Keratinocyte (primary cell): ENCODE measurements around the gene FBXO42. TPM values are rescaled to one million over a fixed set of nuclear protein-coding genes. Genes with fewer than 3 reads are reported as not detected.
A peak's percentile ranks its signal among the peaks of the same experiment; 100 is the strongest.

Experiments
- DNase-seq: peaks from one replicate; pipeline ENCODE4 v3.0.0-alpha.2; 2011; ENCODE audit warnings: low read depth, missing footprints, low spot score
- FAIRE-seq: peaks from 2 replicates; lab custom pipeline; 2011; peaks lifted over from hg19 to GRCh38; lab: Jason Lieb, UNC
- H2AFZ ChIP-seq: 2 replicates; pipeline ENCODE4 v1.6.0; 2012; ENCODE audit warnings: low read length, control low read depth, inconsistent platforms; ENCODE audit not compliant: control insufficient read depth
- H3K27ac ChIP-seq: 2 replicates; pipeline ENCODE4 v1.5.1; 2011; ENCODE audit warnings: low read length; ENCODE audit not compliant: control insufficient read depth, insufficient read depth
- H3K27me3 ChIP-seq: 3 replicates; pipeline ENCODE4 v1.6.0; 2011; ENCODE audit warnings: low read length; ENCODE audit not compliant: control insufficient read depth, insufficient read depth; ENCODE audit errors: extremely low read depth
- H3K36me3 ChIP-seq, 2 experiments: 2 replicates in 1 of 2; 3 replicates in 1 of 2; pipeline ENCODE4 v1.5.1; 2011; ENCODE audit warnings: low read length in 2 of 2, mild to moderate bottlenecking in 1 of 2; ENCODE audit not compliant: control insufficient read depth in 2 of 2, insufficient read depth in 2 of 2; ENCODE audit errors: extremely low read depth in 1 of 2
- H3K4me1 ChIP-seq: 3 replicates; pipeline ENCODE4 v1.5.1; 2011; ENCODE audit warnings: low read length; ENCODE audit not compliant: control insufficient read depth, insufficient read depth; ENCODE audit errors: extremely low read depth
- H3K4me2 ChIP-seq: 3 replicates; pipeline ENCODE4 v1.6.0; 2011; ENCODE audit warnings: low read depth, low read length; ENCODE audit not compliant: control insufficient read depth, insufficient read depth; ENCODE audit errors: extremely low read depth
- H3K4me3 ChIP-seq, 3 experiments: fragments of 200-600 bp in 1 of 3; sonication (generic) in 1 of 3; 2 replicates in 2 of 3; 3 replicates in 1 of 3; pipeline ENCODE4 v1.5.1; 2011 to 2016; ENCODE audit warnings: low read length in 3 of 3, mild to moderate bottlenecking in 3 of 3, control low read depth in 2 of 3, inconsistent platforms in 1 of 3, low read depth in 1 of 3, mixed read lengths in 1 of 3, mixed run types in 1 of 3, moderate library complexity in 1 of 3; ENCODE audit not compliant: control insufficient read depth in 2 of 3, insufficient read depth in 2 of 3; ENCODE audit errors: extremely low read depth in 1 of 3
- H3K79me2 ChIP-seq: 2 replicates; pipeline ENCODE4 v1.6.0; 2012; ENCODE audit warnings: low read length; ENCODE audit not compliant: control insufficient read depth, insufficient read depth
- H3K9ac ChIP-seq: 3 replicates; pipeline ENCODE4 v1.6.0; 2011; ENCODE audit warnings: low read length; ENCODE audit not compliant: control insufficient read depth, insufficient read depth; ENCODE audit errors: extremely low read depth
- H3K9me1 ChIP-seq: 3 replicates; pipeline ENCODE4 v1.6.0; 2011; ENCODE audit warnings: low read length; ENCODE audit not compliant: control insufficient read depth, insufficient read depth; ENCODE audit errors: extremely low read depth
- H3K9me3 ChIP-seq: 2 replicates; pipeline ENCODE4 v1.5.1; 2012; ENCODE audit warnings: low read depth, low read length; ENCODE audit not compliant: control insufficient read depth
- H4K20me1 ChIP-seq: 3 replicates; pipeline ENCODE4 v1.6.0; 2011; ENCODE audit warnings: low read length; ENCODE audit not compliant: control insufficient read depth, insufficient read depth; ENCODE audit errors: extremely low read depth
- EZH2 ChIP-seq: IDR thresholded peaks from one replicate; pipeline ENCODE4 v1.6.1; 2012; ENCODE audit warnings: inconsistent platforms, mild to moderate bottlenecking, low read length, moderate library complexity
- dilution Hi-C: fragments of 300-500 bp; cut with MboI; formaldehyde crosslinking; loops from one replicate; pipeline ENCODE4 v1.7.0; 2020; ENCODE audit warnings: low sequenced_read_pairs; ENCODE audit not compliant: extremely low pct_ligation_motif_present
- polyA plus RNA-seq, 5 experiments: library from polyadenylated mRNA; depleted of rRNA in 3 of 5; stranded (reverse) in 3 of 5; stranded (forward) in 1 of 5; unstranded in 1 of 5; fragments of >200 nt; gene quantifications; 1 replicate in 1 of 5; 2 replicates in 3 of 5; 3 replicates in 1 of 5; pipeline versions ENCODE4 v1.2.1 to v1.2.3, GENCODE V29; 2011 to 2012; ENCODE audit warnings: missing spikeins in 2 of 5, low read depth in 1 of 5, low replicate concordance in 1 of 5
- TF ChIP-seq, protein P1 (sequence below), 3 experiments: IDR thresholded peaks in 1 of 3; conservative IDR thresholded peaks in 1 of 3; optimal IDR thresholded peaks in 1 of 3; 2 replicates in 2 of 3; 3 replicates in 1 of 3; pipeline versions ENCODE3 to v1.5.1; 2011; ENCODE audit warnings: low read length in 3 of 3, mild to moderate bottlenecking in 3 of 3, moderate library complexity in 2 of 3, control low read depth in 1 of 3, inconsistent platforms in 1 of 3; ENCODE audit not compliant: insufficient read depth in 2 of 3; ENCODE audit errors: extremely low read depth in 1 of 3

FBXO42 gene
- polyA plus RNA-seq, 1 donor (not counting 4 experiments of a cell fraction or from before 2014, with no cell fraction given): 14.1 TPM

- Histone ChIP-seq H3K4me3 (no peak overlapping the region), H3K9ac (no peak overlapping the region), H3K36me3 (peaks cover 0 to 2% of the 10 kb centered on the region in 2 experiments), H3K79me2 (no peaks in the 10 kb centered on the region), H3K27ac (no peak overlapping the region), H3K27me3 (no peaks in the 10 kb centered on the region), H3K9me3 (no peaks in the 10 kb centered on the region), H2AFZ (no peak overlapping the region), H3K4me2 (no peak overlapping the region), H4K20me1 (no peaks in the 10 kb centered on the region), H3K4me1 (peaks cover 22% of the 10 kb centered on the region), H3K9me1 (no peaks in the 10 kb centered on the region)
- DNase-seq (no peak), FAIRE-seq (peak; percentile 34)
- dilution Hi-C loops: no loop called here
- TF ChIP-seq, protein P1, sequence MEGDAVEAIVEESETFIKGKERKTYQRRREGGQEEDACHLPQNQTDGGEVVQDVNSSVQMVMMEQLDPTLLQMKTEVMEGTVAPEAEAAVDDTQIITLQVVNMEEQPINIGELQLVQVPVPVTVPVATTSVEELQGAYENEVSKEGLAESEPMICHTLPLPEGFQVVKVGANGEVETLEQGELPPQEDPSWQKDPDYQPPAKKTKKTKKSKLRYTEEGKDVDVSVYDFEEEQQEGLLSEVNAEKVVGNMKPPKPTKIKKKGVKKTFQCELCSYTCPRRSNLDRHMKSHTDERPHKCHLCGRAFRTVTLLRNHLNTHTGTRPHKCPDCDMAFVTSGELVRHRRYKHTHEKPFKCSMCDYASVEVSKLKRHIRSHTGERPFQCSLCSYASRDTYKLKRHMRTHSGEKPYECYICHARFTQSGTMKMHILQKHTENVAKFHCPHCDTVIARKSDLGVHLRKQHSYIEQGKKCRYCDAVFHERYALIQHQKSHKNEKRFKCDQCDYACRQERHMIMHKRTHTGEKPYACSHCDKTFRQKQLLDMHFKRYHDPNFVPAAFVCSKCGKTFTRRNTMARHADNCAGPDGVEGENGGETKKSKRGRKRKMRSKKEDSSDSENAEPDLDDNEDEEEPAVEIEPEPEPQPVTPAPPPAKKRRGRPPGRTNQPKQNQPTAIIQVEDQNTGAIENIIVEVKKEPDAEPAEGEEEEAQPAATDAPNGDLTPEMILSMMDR (optimal IDR thresholded peaks at IDR 0.05 in 1 of 3, IDR thresholded peaks at IDR 0.05 in 1 of 3, conservative IDR thresholded peaks at IDR 0.05 in 1 of 3; ENCODE audit: extremely low read depth in 1 of 3, insufficient read depth in 2 of 3, low read length in 3 of 3): no peak
- no peak for TF ChIP-seq EZH2
These were observed 116.9 kb downstream of the FBXO42 start for GRCh38 chr1:16235347-16235746.

GRCh38 chr1:16233431-16233830 is 118.8 kb downstream of the FBXO42 start:
- H4K20me1 ChIP-seq: no peaks in the 10 kb centered on the region
- FAIRE-seq: no peak
- dilution Hi-C loops: no loop called here
- H3K9ac ChIP-seq: no peak overlapping the region
- H3K9me1 ChIP-seq: no peaks in the 10 kb centered on the region
- TF ChIP-seq, protein P1 (optimal IDR thresholded peaks at IDR 0.05 in 1 of 3, IDR thresholded peaks at IDR 0.05 in 1 of 3, conservative IDR thresholded peaks at IDR 0.05 in 1 of 3; ENCODE audit: extremely low read depth in 1 of 3, insufficient read depth in 2 of 3, low read length in 3 of 3): no peak
- no peak for TF ChIP-seq EZH2
- DNase-seq: no peak
- H3K36me3 ChIP-seq: peaks cover 0 to 2% of the 10 kb centered on the region in 2 experiments
- no peak overlapping the region for H3K4me3 ChIP-seq
- H3K79me2 ChIP-seq: no peaks in the 10 kb centered on the region
- no peak overlapping the region for H3K4me2 ChIP-seq
- no peak overlapping the region for H2AFZ ChIP-seq
- H3K4me1 ChIP-seq: peaks cover 22% of the 10 kb centered on the region
- H3K9me3 ChIP-seq: no peaks in the 10 kb centered on the region
- no peaks in the 10 kb centered on the region for H3K27me3 ChIP-seq
- no peak overlapping the region for H3K27ac ChIP-seq
